ENCODE measurements around the gene SLC48A1.

The SLC48A1 gene

DNA sequence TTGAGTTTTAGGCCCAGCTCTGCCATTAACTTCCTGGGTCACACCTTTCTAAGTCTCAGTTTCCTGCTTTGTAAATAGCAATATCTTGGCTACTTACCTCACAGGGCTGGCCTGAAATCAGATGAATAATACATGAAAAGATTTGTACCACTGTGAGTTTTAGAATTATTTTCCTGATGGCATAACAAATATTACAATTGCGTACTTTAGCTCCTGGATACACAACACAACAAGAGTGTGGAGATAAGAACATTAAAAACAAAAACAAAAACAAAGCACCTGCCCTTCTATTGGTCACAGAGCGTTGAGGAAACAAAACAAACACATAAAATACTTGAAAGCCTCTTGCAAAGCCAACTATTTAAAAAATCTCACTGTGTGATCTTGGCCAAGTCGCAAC, 51.6 kb downstream of the SLC48A1 start:
- DNase-seq (ENCODE audit: low spot score): no peak

DNA sequence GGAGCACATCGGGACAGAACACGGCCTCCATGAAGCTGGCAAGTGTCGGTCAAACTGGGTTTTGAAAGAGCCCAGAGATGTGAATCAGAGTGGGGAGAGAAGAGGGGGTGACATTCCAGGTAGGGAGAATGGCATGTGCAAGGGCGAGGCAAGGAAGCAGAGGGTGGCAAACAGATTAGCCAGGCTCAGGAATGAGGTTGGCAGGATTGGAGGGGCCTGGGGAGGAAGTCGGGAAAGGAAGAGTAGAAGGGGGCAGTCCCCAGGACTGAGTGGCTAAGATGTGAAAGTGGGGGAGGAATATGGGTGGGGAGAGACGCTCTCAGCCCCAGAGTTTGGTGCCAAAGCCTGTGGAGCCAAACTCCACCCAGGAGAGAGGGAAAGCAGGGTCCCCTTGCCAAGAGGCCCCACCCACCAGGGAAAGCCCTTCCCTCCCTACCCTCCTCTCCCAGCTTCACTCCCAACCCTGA, 52.2 kb downstream of the SLC48A1 start:
- no peak for DNase-seq (ENCODE audit: low spot score)

- no peak for DNase-seq (ENCODE audit: low spot score)
Measured at GRCh38 chr12:47828008-47828975, 55.3 kb downstream of the SLC48A1 start.

DNA sequence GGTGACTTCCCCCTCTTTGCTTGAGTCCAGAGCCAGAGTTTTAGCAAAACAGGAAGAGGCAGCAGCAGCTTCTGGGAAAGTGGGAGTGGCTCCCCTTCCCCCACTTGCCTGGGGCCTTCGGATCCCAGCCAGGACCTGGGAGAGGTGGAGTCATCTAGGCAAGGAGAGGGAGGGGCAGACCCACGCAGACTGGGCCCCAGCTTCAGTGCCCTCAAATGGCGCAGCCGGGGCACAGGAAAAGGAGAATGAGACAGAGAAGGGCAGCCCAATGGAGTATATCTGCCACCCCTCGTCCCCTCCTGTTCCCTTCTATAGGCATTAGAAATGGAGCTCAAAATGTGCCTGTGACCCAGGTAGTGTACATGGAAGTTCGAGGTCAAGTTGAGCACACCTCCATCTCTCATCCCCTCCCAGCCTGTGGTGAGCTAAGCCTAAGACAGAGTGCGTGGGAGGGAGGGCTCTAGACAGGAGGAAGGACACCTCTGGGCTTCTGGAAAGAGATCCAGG, 56.0 kb downstream of the SLC48A1 start:
- DNase-seq (ENCODE audit: low spot score): peak; percentile 72

DNA sequence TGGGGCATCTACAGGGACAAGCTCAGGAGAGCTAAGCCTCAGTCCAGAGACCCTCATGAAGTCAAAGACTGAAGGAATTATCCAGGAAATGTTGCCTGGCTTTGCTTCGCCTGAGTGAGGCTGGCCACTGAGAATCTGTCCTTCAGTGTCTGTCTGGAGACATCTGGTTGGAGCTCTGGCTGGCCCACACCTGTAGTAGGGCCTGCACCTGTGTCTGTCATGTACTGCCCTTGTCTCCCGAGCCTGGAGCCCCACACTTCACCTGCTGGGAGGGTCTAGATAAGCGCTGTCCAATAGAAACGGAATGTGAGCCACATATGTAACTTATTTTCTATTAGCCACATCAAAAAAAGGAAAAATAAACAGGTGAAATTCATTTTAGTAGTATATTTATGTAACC, 56.5 kb downstream of the SLC48A1 start:
- no peak for DNase-seq (ENCODE audit: low spot score)
